ENCODE measurements around the gene SNX20.

Gene SNX20

GRCh38 chr16:50681021-50681885 lies at the start of gene SNX20:
TSS of gene SNX20 (minus strand) at chr16:50681312. CDS start at chr16:50677526, 3,786 bp downstream.
- DNase-seq: peak; percentile 73
- no peaks in the 10 kb centered on the region for H3K27me3 Mint-ChIP-seq
- H3K4me3 Mint-ChIP-seq: peak within 1 kb of the TSS; percentile 83
- H3K9me3 Mint-ChIP-seq: no peaks in the 10 kb centered on the region
- peaks cover 91% of the 10 kb centered on the region for H3K4me1 Mint-ChIP-seq (ENCODE audit: low read depth)
- peak within 1 kb of the TSS; percentile 95 for H3K27ac Mint-ChIP-seq
- H3K36me3 Mint-ChIP-seq (ENCODE audit: low read depth): peaks cover 36% of the 10 kb centered on the region

DNA sequence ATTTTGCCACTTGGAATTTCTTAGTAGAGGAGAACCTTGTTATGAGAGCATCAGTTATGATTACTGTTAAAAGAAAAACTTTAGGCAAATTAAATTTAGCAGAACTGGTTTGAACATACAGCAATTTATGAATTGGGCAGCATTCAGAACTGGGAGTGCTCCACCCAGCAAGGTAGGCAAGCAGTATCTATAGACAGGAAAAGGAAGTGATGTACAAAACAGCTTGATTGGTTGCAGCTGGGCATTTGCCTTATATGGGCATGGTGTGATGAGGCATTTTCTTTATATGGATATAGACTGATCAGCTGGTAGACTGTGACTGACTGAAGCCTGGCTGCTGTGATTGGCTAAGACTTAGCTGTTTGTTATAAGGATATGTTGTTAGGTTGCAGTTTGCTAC lies 43.2 kb upstream of the SNX20 start:
- Mint-ChIP-seq H3K36me3 (ENCODE audit: low read depth) (peaks cover 34% of the 10 kb centered on the region), H3K27me3 (no peaks in the 10 kb centered on the region), H3K27ac (no peak overlapping the region), H3K9me3 (peaks cover 11% of the 10 kb centered on the region), H3K4me1 (ENCODE audit: low read depth) (peaks cover 34% of the 10 kb centered on the region), H3K4me3 (no peak overlapping the region)
- DNase-seq: no peak

GRCh38 chr16:50722960-50723359 lies 41.8 kb upstream of the SNX20 start:
- H3K27me3 Mint-ChIP-seq: no peaks in the 10 kb centered on the region
- peaks cover 30% of the 10 kb centered on the region for H3K36me3 Mint-ChIP-seq (ENCODE audit: low read depth)
- DNase-seq: no peak
- H3K4me1 Mint-ChIP-seq (ENCODE audit: low read depth): peaks cover 37% of the 10 kb centered on the region
- no peak overlapping the region for H3K4me3 Mint-ChIP-seq
- peaks cover 11% of the 10 kb centered on the region for H3K9me3 Mint-ChIP-seq
- H3K27ac Mint-ChIP-seq: peak overlapping the region; percentile 20

DNA sequence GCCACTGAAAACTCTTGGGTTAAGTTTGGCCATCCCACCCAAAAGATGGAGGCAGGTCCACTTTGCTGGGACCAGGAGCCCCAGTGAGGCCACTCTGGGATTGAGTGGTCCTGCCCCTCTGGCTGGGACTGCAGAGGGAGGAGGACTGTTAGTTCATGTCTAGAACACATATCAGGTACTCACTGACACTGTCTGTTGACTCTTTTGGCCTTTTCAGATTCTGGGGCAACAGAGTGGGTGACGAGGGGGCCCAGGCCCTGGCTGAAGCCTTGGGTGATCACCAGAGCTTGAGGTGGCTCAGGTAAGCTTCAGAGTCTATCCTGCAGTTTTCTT lies 41.3 kb upstream of the SNX20 start:
- Mint-ChIP-seq H3K36me3 (ENCODE audit: low read depth) (peaks cover 25% of the 10 kb centered on the region), H3K27me3 (no peaks in the 10 kb centered on the region), H3K9me3 (peaks cover 11% of the 10 kb centered on the region), H3K4me3 (no peak overlapping the region), H3K4me1 (ENCODE audit: low read depth) (peaks cover 39% of the 10 kb centered on the region), H3K27ac (peak overlapping the region; percentile 37)
- DNase-seq: no peak

- peaks cover 24% of the 10 kb centered on the region for H3K36me3 Mint-ChIP-seq (ENCODE audit: low read depth)
- no peak for DNase-seq
- H3K27me3 Mint-ChIP-seq: no peaks in the 10 kb centered on the region
- H3K4me1 Mint-ChIP-seq (ENCODE audit: low read depth): peaks cover 40% of the 10 kb centered on the region
- peak overlapping the region; percentile 6 for H3K27ac Mint-ChIP-seq
- peaks cover 11% of the 10 kb centered on the region for H3K9me3 Mint-ChIP-seq
- no peak overlapping the region for H3K4me3 Mint-ChIP-seq
These were observed 40.7 kb upstream of the SNX20 start for GRCh38 chr16:50721549-50722404.

DNA sequence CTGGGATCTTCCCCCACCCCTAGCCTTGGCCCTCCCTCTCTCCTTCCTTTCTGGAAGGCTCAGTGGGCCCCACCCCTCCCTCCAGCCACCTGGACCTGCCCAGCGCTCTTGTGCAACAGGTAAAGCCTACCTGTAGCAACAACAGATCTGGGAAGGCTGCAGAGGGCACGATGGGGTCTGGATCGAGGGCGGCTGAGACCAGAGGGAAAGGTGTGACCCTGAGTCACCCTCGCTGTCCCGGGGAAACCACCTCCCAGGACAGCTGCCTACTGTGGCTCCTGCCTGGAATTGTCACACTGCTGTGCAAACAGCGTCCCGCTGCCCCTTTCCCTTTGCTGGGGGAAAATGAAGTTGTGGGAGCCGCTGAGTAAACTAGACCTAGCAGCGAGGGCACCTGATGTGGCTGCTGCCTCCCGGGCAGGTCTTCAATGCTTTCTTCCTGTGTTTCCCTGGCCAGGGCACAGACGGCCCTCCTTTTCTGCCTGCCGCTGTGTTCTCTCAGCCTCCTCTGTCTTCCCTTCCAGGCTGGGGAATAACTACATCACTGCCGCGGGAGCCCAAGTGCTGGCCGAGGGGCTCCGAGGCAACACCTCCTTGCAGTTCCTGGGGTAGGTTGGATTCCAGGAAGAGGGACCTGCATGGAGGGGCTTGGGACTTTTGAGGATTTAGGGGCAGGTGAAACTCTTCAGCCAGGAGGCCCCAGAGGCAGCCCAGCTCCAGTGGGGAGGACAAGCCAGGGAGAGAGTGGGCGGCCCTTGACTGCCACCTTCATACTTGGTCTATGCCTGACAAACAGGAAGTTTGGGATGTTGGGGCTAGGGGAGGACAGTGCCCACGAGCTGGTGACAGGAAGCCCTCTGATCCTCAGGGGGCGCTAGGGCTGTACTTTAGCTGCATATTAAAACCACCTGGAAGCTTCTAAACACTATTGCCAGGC lies 38.6 kb upstream of the SNX20 start:
- H3K27me3 Mint-ChIP-seq: no peaks in the 10 kb centered on the region
- no peak for DNase-seq
- H3K4me3 Mint-ChIP-seq: no peak overlapping the region
- peaks cover 40% of the 10 kb centered on the region for H3K4me1 Mint-ChIP-seq (ENCODE audit: low read depth)
- peaks cover 11% of the 10 kb centered on the region for H3K9me3 Mint-ChIP-seq
- peaks cover 15% of the 10 kb centered on the region for H3K36me3 Mint-ChIP-seq (ENCODE audit: low read depth)
- peak overlapping the region; percentile 64 for H3K27ac Mint-ChIP-seq

GRCh38 chr16:50718761-50719400 lies 37.8 kb upstream of the SNX20 start:
- peaks cover 4% of the 10 kb centered on the region for H3K9me3 Mint-ChIP-seq
- H3K27ac Mint-ChIP-seq: no peak overlapping the region
- peaks cover 8% of the 10 kb centered on the region for H3K36me3 Mint-ChIP-seq (ENCODE audit: low read depth)
- peaks cover 38% of the 10 kb centered on the region for H3K4me1 Mint-ChIP-seq (ENCODE audit: low read depth)
- H3K27me3 Mint-ChIP-seq: no peaks in the 10 kb centered on the region
- no peak overlapping the region for H3K4me3 Mint-ChIP-seq
- DNase-seq: peak; percentile 20

DNA sequence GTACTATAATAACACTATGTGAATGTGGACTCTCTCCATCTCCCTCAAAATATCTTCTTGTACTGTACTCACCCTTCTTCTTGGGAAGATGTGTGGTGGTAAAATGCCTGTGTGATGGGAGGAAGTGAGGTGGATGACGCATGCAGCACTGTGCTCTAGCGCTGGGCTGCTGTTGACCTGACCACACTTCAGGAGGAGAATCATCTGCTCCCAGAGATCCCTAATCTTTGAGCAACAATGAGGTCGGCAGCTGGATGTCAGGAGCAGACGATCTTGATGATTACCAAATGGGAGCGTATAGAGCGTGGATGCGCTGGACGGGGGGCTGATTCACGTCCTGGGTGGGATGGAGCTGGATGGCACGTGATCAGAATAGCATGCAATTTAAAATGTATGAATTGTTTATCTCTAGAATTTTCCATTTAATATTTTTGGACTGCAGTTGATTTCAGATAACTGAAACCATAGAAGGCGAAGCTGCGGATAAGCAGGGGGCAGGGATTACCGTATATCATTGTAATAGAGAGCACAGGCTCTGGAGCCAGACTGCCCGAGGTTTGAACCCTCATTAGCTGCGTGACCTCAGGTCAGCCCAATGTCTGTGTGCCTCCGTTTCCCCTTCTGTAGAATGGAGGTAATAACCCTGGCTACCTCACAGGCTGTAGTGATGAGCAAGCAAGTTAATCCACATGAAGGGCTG lies 37.1 kb upstream of the SNX20 start:
- Mint-ChIP-seq H3K9me3 (peaks cover 1% of the 10 kb centered on the region), H3K36me3 (ENCODE audit: low read depth) (peaks cover 6% of the 10 kb centered on the region), H3K27ac (no peak overlapping the region), H3K4me3 (no peak overlapping the region), H3K27me3 (no peaks in the 10 kb centered on the region), H3K4me1 (ENCODE audit: low read depth) (peaks cover 37% of the 10 kb centered on the region)
- no peak for DNase-seq

DNA sequence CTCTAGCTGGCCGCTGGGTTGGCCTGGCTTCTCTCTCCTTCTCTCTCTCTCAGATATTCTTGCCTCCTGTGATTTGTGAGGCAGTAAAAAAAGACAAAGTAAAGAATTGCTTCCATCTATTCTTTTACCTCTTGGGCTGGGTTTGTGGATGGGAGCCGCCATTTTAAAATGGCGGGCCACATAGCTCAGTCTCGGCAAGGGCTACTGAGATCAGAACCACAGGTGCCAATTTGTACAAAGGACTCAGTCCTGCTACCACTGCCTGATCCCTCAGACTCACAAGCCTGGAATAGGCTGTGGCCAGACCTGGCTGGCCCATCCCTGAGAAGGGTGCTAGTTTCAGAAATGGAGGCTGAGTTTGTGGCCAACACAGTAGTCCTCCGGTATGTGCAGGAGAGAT lies 36.4 kb upstream of the SNX20 start:
- peaks cover 3% of the 10 kb centered on the region for H3K36me3 Mint-ChIP-seq (ENCODE audit: low read depth)
- no peaks in the 10 kb centered on the region for H3K9me3 Mint-ChIP-seq
- H3K4me3 Mint-ChIP-seq: no peak overlapping the region
- no peak for DNase-seq
- peaks cover 32% of the 10 kb centered on the region for H3K4me1 Mint-ChIP-seq (ENCODE audit: low read depth)
- no peak overlapping the region for H3K27ac Mint-ChIP-seq
- no peaks in the 10 kb centered on the region for H3K27me3 Mint-ChIP-seq

GRCh38 chr16:50717091-50717490 lies 36.0 kb upstream of the SNX20 start:
- Mint-ChIP-seq H3K27me3 (no peaks in the 10 kb centered on the region), H3K4me1 (ENCODE audit: low read depth) (peaks cover 29% of the 10 kb centered on the region), H3K9me3 (no peaks in the 10 kb centered on the region), H3K36me3 (ENCODE audit: low read depth) (peaks cover 6% of the 10 kb centered on the region), H3K4me3 (no peak overlapping the region), H3K27ac (no peak overlapping the region)
- DNase-seq: peak; percentile 18

- Mint-ChIP-seq H3K27me3 (no peaks in the 10 kb centered on the region), H3K27ac (no peak overlapping the region), H3K4me1 (ENCODE audit: low read depth) (peaks cover 29% of the 10 kb centered on the region), H3K4me3 (no peak overlapping the region), H3K9me3 (no peaks in the 10 kb centered on the region), H3K36me3 (ENCODE audit: low read depth) (peaks cover 14% of the 10 kb centered on the region)
- no peak for DNase-seq
These were observed 31.8 kb upstream of the SNX20 start for GRCh38 chr16:50712956-50713355.

- Mint-ChIP-seq H3K4me1 (ENCODE audit: low read depth) (peaks cover 33% of the 10 kb centered on the region), H3K27ac (no peak overlapping the region), H3K27me3 (no peaks in the 10 kb centered on the region), H3K36me3 (ENCODE audit: low read depth) (peaks cover 14% of the 10 kb centered on the region), H3K4me3 (no peak overlapping the region), H3K9me3 (no peaks in the 10 kb centered on the region)
- no peak for DNase-seq
These were observed 31.4 kb upstream of the SNX20 start for GRCh38 chr16:50712560-50712898.

- H3K27ac Mint-ChIP-seq: no peak overlapping the region
- peaks cover 14% of the 10 kb centered on the region for H3K36me3 Mint-ChIP-seq (ENCODE audit: low read depth)
- peaks cover 35% of the 10 kb centered on the region for H3K4me1 Mint-ChIP-seq (ENCODE audit: low read depth)
- no peaks in the 10 kb centered on the region for H3K27me3 Mint-ChIP-seq
- H3K9me3 Mint-ChIP-seq: no peaks in the 10 kb centered on the region
- DNase-seq: no peak
- H3K4me3 Mint-ChIP-seq: no peak overlapping the region
These were observed 30.9 kb upstream of the SNX20 start for GRCh38 chr16:50711862-50712559.
